ENCODE measurements around the gene MICU2.

Gene MICU2

DNA sequence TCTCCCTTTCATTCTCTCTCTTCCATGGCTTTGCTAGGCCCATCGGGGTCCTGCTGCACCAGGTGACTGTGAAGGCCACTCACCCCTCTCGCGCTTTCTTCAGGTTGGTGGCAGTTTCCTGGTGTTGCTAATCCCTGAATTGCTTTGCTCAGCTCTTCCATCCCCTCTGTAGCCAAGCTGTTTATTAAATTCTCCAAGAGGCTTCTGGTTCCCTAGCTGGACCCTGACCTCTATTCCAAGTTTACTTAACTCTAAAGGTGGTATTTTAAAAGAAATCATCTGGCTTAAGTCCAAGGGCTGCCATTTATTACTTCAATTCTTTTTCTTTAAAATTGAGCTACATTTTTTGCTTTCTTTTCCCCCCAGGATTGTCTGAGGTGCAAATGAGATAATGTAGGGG is 32.7 kb upstream of the MICU2 start:
- WGBS (ENCODE audit: insufficient coverage): 89% methylated on average over 3 of the region's 3 CpGs
- H3K27ac ChIP-seq (ENCODE audit: insufficient read depth in 1 of 2, low read depth in 1 of 2, low read length in 2 of 2, poor library complexity in 1 of 2, severe bottlenecking in 2 of 2): no peak overlapping the region
- H3K4me3 ChIP-seq (ENCODE audit: control insufficient read depth in 1 of 7, extremely low read depth in 1 of 7, insufficient read depth in 4 of 7, low read depth in 2 of 7, low read length in 6 of 7): no peak overlapping the region
- CTCF ChIA-PET: interaction anchor here (0.8 to 1.7 kb wide), 3 partner anchors 20 to 640 kb away, joined by 3 to 6 read pairs (median 3); no protein-coding TSS in a partner anchor
- H3K27me3 ChIP-seq (replicated peaks in 2 of 5; ENCODE audit: control insufficient read depth in 4 of 5, insufficient read depth in 5 of 5, low read length in 4 of 5): peaks cover 0 to 6% (median 0%) of the 10 kb centered on the region in 5 experiments
- DNase-seq: no peak
- POLR2A ChIA-PET: interaction anchor here (1.0 kb wide), 1 partner anchor 12 kb away, joined by 6 read pairs; no protein-coding TSS in a partner anchor
- peaks cover 0 to 2% (median 0%) of the 10 kb centered on the region in 4 experiments for H3K4me1 ChIP-seq (ENCODE audit: control extremely low read depth in 1 of 4, control insufficient read depth in 4 of 4, insufficient read depth in 4 of 4, low read length in 3 of 4)
- H3K36me3 ChIP-seq (ENCODE audit: control insufficient read depth in 4 of 4, insufficient read depth in 4 of 4, low read length in 3 of 4): no peaks in the 10 kb centered on the region
- H3K9me3 ChIP-seq (ENCODE audit: control extremely low read depth in 1 of 5, control insufficient read depth in 4 of 5, insufficient read depth in 2 of 5, low read depth in 1 of 5, low read length in 4 of 5): peaks cover 0 to 5% (median 0%) of the 10 kb centered on the region in 5 experiments

GRCh38 chr13:21632196-21632595 is 28.2 kb upstream of the MICU2 start:
- H3K36me3 ChIP-seq (ENCODE audit: control insufficient read depth in 4 of 4, insufficient read depth in 4 of 4, low read length in 3 of 4): no peaks in the 10 kb centered on the region
- no peak for DNase-seq
- peaks cover 0 to 8% (median 0%) of the 10 kb centered on the region in 5 experiments for H3K9me3 ChIP-seq (ENCODE audit: control extremely low read depth in 1 of 5, control insufficient read depth in 4 of 5, insufficient read depth in 2 of 5, low read depth in 1 of 5, low read length in 4 of 5)
- no peak overlapping the region for H3K4me3 ChIP-seq (ENCODE audit: control insufficient read depth in 1 of 7, extremely low read depth in 1 of 7, insufficient read depth in 4 of 7, low read depth in 2 of 7, low read length in 6 of 7)
- H3K27me3 ChIP-seq (replicated peaks in 2 of 5; ENCODE audit: control insufficient read depth in 4 of 5, insufficient read depth in 5 of 5, low read length in 4 of 5): peaks cover 0 to 2% (median 0%) of the 10 kb centered on the region in 5 experiments
- H3K27ac ChIP-seq (ENCODE audit: insufficient read depth in 1 of 2, low read depth in 1 of 2, low read length in 2 of 2, poor library complexity in 1 of 2, severe bottlenecking in 2 of 2): no peak overlapping the region
- H3K4me1 ChIP-seq (ENCODE audit: control extremely low read depth in 1 of 4, control insufficient read depth in 4 of 4, insufficient read depth in 4 of 4, low read length in 3 of 4): no peaks in the 10 kb centered on the region
- POLR2A ChIA-PET: no interaction called here
- CTCF ChIA-PET: no interaction called here

GRCh38 chr13:21625366-21625765 is 21.4 kb upstream of the MICU2 start:
- DNase-seq: peak; percentile 26 to 62 (median 61)
- H3K36me3 ChIP-seq (ENCODE audit: control insufficient read depth in 4 of 4, insufficient read depth in 4 of 4, low read length in 3 of 4): no peaks in the 10 kb centered on the region
- no peaks in the 10 kb centered on the region for H3K27me3 ChIP-seq (replicated peaks in 2 of 5; ENCODE audit: control insufficient read depth in 4 of 5, insufficient read depth in 5 of 5, low read length in 4 of 5)
- no peak overlapping the region for H3K4me3 ChIP-seq (ENCODE audit: control insufficient read depth in 1 of 7, extremely low read depth in 1 of 7, insufficient read depth in 4 of 7, low read depth in 2 of 7, low read length in 6 of 7)
- no peaks in the 10 kb centered on the region for H3K4me1 ChIP-seq (ENCODE audit: control extremely low read depth in 1 of 4, control insufficient read depth in 4 of 4, insufficient read depth in 4 of 4, low read length in 3 of 4)
- ChIA-PET POLR2A (interaction anchor here (1.2 kb wide), 1 partner anchor 11 kb away, joined by 6 read pairs; no protein-coding TSS in a partner anchor), CTCF (interaction anchor here (1.1 to 2.4 kb wide), 2 partner anchors 13 to 39 kb away, joined by 3 to 7 read pairs; no protein-coding TSS in a partner anchor)
- WGBS (ENCODE audit: insufficient coverage): 69% methylated on average over 3 of the region's 8 CpGs
- H3K9me3 ChIP-seq (ENCODE audit: control extremely low read depth in 1 of 5, control insufficient read depth in 4 of 5, insufficient read depth in 2 of 5, low read depth in 1 of 5, low read length in 4 of 5): no peaks in the 10 kb centered on the region
- H3K27ac ChIP-seq (ENCODE audit: insufficient read depth in 1 of 2, low read depth in 1 of 2, low read length in 2 of 2, poor library complexity in 1 of 2, severe bottlenecking in 2 of 2): no peak overlapping the region

- H3K27ac ChIP-seq (ENCODE audit: insufficient read depth in 1 of 2, low read depth in 1 of 2, low read length in 2 of 2, poor library complexity in 1 of 2, severe bottlenecking in 2 of 2): no peak overlapping the region
- CTCF ChIA-PET: no interaction called here
- POLR2A ChIA-PET: no interaction called here
- H3K4me1 ChIP-seq (ENCODE audit: control extremely low read depth in 1 of 4, control insufficient read depth in 4 of 4, insufficient read depth in 4 of 4, low read length in 3 of 4): peaks cover 0 to 7% (median 0%) of the 10 kb centered on the region in 4 experiments
- no peak for DNase-seq
- peaks cover 0 to 3% (median 0%) of the 10 kb centered on the region in 5 experiments for H3K27me3 ChIP-seq (replicated peaks in 2 of 5; ENCODE audit: control insufficient read depth in 4 of 5, insufficient read depth in 5 of 5, low read length in 4 of 5)
- no peaks in the 10 kb centered on the region for H3K9me3 ChIP-seq (ENCODE audit: control extremely low read depth in 1 of 5, control insufficient read depth in 4 of 5, insufficient read depth in 2 of 5, low read depth in 1 of 5, low read length in 4 of 5)
- WGBS (ENCODE audit: insufficient coverage): 51% methylated on average over 3 of the region's 3 CpGs
- H3K36me3 ChIP-seq (ENCODE audit: control insufficient read depth in 4 of 4, insufficient read depth in 4 of 4, low read length in 3 of 4): no peaks in the 10 kb centered on the region
- H3K4me3 ChIP-seq (ENCODE audit: control insufficient read depth in 1 of 7, extremely low read depth in 1 of 7, insufficient read depth in 4 of 7, low read depth in 2 of 7, low read length in 6 of 7): no peak overlapping the region
These were observed 16.9 kb upstream of the MICU2 start for GRCh38 chr13:21620861-21621260.

DNA sequence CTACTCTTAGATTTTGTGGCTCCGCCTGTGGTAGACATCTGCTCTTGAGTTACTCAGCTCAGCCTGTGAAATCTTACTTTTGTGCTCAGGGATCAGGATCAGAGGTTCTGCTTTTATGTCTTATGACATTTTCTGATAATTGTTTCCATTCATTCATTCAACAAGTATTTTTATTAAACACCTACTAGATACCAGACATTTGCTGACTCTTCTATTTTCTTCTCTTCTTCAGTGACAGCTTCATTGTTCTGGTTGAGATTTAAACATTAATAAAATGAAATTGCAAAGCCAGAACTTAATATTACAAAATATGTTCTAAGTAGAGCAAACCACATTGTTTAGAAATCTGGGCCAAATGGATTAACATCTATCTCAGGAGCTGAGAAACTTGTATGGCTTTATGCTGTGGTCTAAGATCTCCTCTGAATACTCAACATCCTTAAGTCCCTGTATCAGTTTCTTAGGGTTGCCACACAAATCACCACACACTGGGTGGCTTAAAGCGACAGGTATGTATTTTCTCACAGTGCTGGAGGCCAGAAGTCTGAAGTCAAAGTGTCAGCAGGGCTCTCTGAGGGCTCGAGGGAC is 15.8 kb upstream of the MICU2 start:
- CTCF ChIA-PET: interaction anchor here (1.4 kb wide), 1 partner anchor 15 kb away, joined by 3 read pairs; no protein-coding TSS in a partner anchor
- Histone ChIP-seq H3K27me3 (replicated peaks in 2 of 5; ENCODE audit: control insufficient read depth in 4 of 5, insufficient read depth in 5 of 5, low read length in 4 of 5) (peaks cover 0 to 3% (median 0%) of the 10 kb centered on the region in 5 experiments), H3K9me3 (ENCODE audit: control extremely low read depth in 1 of 5, control insufficient read depth in 4 of 5, insufficient read depth in 2 of 5, low read depth in 1 of 5, low read length in 4 of 5) (no peaks in the 10 kb centered on the region), H3K4me3 (ENCODE audit: control insufficient read depth in 1 of 7, extremely low read depth in 1 of 7, insufficient read depth in 4 of 7, low read depth in 2 of 7, low read length in 6 of 7) (no peak overlapping the region), H3K4me1 (ENCODE audit: control extremely low read depth in 1 of 4, control insufficient read depth in 4 of 4, insufficient read depth in 4 of 4, low read length in 3 of 4) (peaks cover 0 to 7% (median 0%) of the 10 kb centered on the region in 4 experiments), H3K27ac (ENCODE audit: insufficient read depth in 1 of 2, low read depth in 1 of 2, low read length in 2 of 2, poor library complexity in 1 of 2, severe bottlenecking in 2 of 2) (no peak overlapping the region), H3K36me3 (ENCODE audit: control insufficient read depth in 4 of 4, insufficient read depth in 4 of 4, low read length in 3 of 4) (no peaks in the 10 kb centered on the region)
- WGBS (ENCODE audit: insufficient coverage): 83% methylated on average over 3 of the region's 3 CpGs
- POLR2A ChIA-PET: interaction anchor here (0.5 kb wide), 1 partner anchor 13 kb away, joined by 3 read pairs; no protein-coding TSS in a partner anchor
- no peak for DNase-seq

GRCh38 chr13:21616880-21617279 is 12.9 kb upstream of the MICU2 start:
- Histone ChIP-seq H3K9me3 (ENCODE audit: control extremely low read depth in 1 of 5, control insufficient read depth in 4 of 5, insufficient read depth in 2 of 5, low read depth in 1 of 5, low read length in 4 of 5) (no peaks in the 10 kb centered on the region), H3K27ac (ENCODE audit: insufficient read depth in 1 of 2, low read depth in 1 of 2, low read length in 2 of 2, poor library complexity in 1 of 2, severe bottlenecking in 2 of 2) (no peak overlapping the region), H3K4me1 (ENCODE audit: control extremely low read depth in 1 of 4, control insufficient read depth in 4 of 4, insufficient read depth in 4 of 4, low read length in 3 of 4) (peaks cover 0 to 7% (median 0%) of the 10 kb centered on the region in 4 experiments), H3K36me3 (ENCODE audit: control insufficient read depth in 4 of 4, insufficient read depth in 4 of 4, low read length in 3 of 4) (no peaks in the 10 kb centered on the region), H3K4me3 (ENCODE audit: control insufficient read depth in 1 of 7, extremely low read depth in 1 of 7, insufficient read depth in 4 of 7, low read depth in 2 of 7, low read length in 6 of 7) (no peak overlapping the region), H3K27me3 (replicated peaks in 2 of 5; ENCODE audit: control insufficient read depth in 4 of 5, insufficient read depth in 5 of 5, low read length in 4 of 5) (peaks cover 0 to 3% (median 0%) of the 10 kb centered on the region in 5 experiments)
- 44% methylated on average over 3 of the region's 3 CpGs for WGBS (ENCODE audit: insufficient coverage)
- DNase-seq: peak in 2 of 3 donors; percentile 20 to 31
- ChIA-PET CTCF (interaction anchor here (2.0 to 3.0 kb wide), 2 partner anchors 8 to 21 kb away, joined by 5 to 8 read pairs; no protein-coding TSS in a partner anchor), POLR2A (no interaction called here)

- Histone ChIP-seq H3K27me3 (replicated peaks in 2 of 5; ENCODE audit: control insufficient read depth in 4 of 5, insufficient read depth in 5 of 5, low read length in 4 of 5) (peaks cover 0 to 3% (median 0%) of the 10 kb centered on the region in 5 experiments), H3K27ac (ENCODE audit: insufficient read depth in 1 of 2, low read depth in 1 of 2, low read length in 2 of 2, poor library complexity in 1 of 2, severe bottlenecking in 2 of 2) (no peak overlapping the region), H3K4me3 (ENCODE audit: control insufficient read depth in 1 of 7, extremely low read depth in 1 of 7, insufficient read depth in 4 of 7, low read depth in 2 of 7, low read length in 6 of 7) (no peak overlapping the region), H3K36me3 (ENCODE audit: control insufficient read depth in 4 of 4, insufficient read depth in 4 of 4, low read length in 3 of 4) (no peaks in the 10 kb centered on the region), H3K9me3 (ENCODE audit: control extremely low read depth in 1 of 5, control insufficient read depth in 4 of 5, insufficient read depth in 2 of 5, low read depth in 1 of 5, low read length in 4 of 5) (no peaks in the 10 kb centered on the region), H3K4me1 (ENCODE audit: control extremely low read depth in 1 of 4, control insufficient read depth in 4 of 4, insufficient read depth in 4 of 4, low read length in 3 of 4) (peaks cover 0 to 7% (median 0%) of the 10 kb centered on the region in 4 experiments)
- WGBS (ENCODE audit: insufficient coverage): no CpG with 5 or more reads among the region's 5 CpGs
- CTCF ChIA-PET: interaction anchor here (0.8 to 3.0 kb wide), 2 partner anchors 20 to 22 kb away, joined by 3 to 8 read pairs; no protein-coding TSS in a partner anchor
- peak in 2 of 3 donors; percentile 15 to 35 for DNase-seq
- POLR2A ChIA-PET: no interaction called here
These were observed 12.4 kb upstream of the MICU2 start for GRCh38 chr13:21616205-21616866.

Data from common myeloid progenitor, CD34-positive (primary cell).